ENCODE measurements around the gene C11orf54.
"Not testable (repeated sequence)": the region's sequence is repeated elsewhere in the genome, so short reads cannot be mapped to it uniquely, and the experiment has no call there.

Gene C11orf54

DNA sequence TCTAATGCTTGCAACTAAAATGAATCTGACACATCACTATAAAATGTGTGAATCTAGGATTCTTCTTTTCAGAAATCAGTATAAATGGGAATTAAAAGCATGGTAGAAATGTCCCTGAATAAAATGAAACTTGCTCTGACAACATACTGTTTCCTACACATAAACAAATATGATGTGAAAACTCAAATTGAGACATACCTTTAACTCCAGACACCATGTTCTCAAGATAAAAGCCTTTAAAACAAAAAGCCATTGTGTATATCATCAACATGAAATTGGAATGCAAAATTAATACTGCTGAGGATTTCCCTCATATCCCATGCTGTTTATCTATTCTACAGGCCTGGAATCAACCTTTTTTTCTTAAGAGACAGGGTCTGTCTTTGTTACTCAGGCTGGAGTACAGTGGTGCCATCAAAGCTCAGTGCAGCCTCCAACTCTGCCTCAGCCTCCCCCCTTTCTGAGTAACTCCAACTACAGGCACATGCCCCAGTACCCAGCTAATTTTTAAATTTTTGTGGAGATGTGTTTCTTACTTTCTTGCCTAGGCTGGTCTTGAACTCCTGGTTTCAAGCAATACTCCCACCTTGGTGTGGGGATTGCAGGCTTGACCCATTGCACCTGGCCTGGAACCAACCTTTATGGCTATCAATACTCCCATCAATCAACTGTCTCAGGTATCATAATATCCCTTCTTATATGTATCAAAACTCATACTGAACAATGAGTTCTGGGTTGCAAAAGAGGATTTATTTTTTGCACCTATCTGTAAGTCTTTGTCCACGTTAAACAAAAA, 6.8 kb upstream of the C11orf54 start:
- no peak for DNase-seq

GRCh38 chr11:93735627-93736026, 5.8 kb upstream of the C11orf54 start:
- DNase-seq = no peak

DNA sequence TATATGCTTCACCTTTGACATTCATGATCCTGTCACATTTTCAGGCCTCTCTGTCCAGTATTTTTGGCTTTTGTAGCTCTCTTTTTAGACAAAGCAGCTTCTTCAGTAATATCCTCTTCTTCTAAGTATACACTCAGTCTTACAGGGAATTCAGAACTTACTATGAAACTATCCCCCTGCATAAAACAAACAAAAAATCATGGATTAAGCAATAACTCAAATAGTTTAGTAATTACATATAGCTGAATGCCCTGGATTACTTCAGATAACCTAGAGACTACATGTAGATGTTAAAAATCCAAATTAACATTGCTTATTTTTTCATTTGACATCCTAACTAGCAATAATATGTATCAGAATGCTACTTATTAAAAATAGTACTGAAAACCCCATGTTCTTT, 5.3 kb upstream of the C11orf54 start:
- DNase-seq = no peak

- no peak for DNase-seq
Measured at GRCh38 chr11:93737904-93738612, 3.4 kb upstream of the C11orf54 start.

DNA sequence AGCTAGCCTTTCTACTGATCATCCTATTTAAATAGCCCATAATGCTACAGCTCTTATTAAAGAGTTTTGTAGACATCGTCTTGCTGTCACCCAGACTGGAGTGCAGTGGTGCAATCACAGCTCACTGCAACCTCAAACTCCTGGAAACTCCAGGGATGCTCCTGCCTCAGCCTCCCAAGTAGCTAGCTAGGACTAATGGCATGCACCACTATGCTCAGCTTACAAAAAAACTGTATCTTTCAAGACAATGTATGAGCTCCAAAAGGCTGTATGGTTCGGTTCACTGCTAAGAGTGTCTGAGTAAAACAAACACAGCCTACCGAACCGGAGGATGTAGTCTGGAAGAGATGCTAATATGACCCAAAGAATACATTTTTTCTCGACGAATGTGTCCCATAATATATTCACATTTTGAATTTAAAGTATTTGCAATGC, 2.8 kb upstream of the C11orf54 start:
- DNase-seq = no peak

DNA sequence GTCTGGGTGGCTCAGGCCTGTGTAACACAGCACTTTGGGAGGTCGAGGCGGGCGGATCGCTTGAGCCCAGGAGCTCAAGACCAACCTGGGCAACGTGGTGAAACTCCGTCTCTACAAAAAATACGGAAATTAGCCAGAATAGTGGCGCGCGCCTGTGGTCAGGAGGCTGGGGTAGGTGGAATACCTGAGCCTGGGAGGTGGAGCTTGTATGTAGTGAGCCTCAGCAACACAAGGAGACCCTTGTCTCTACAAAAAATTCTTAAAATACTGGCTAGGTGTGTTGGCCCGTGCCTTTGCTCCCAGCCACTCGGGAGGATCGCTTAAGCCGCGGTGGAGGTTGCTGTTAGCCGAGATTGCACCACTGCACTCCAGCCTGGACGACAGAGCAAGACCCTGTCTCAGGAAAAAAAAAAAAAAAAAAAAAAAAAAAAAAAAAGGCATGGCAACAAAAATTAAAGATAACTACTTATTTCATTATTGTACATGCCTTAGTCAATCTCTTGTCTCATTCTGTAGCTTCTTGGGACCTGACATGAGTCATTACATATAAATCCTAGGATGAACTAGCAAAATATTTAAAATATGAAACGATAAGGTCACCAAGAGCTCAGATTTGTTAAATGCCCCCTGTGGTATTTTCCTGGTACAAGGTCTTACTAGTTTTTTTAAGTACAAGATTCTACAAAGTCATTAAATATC, 1.3 kb upstream of the C11orf54 start:
- peak in 1 of 14 donors; percentile 4 for DNase-seq

GRCh38 chr11:93740730-93741093, 760 bp upstream of the C11orf54 start:
- DNase-seq = peak in 4 of 14 donors; percentile 55 to 58 (median 56)

DNA sequence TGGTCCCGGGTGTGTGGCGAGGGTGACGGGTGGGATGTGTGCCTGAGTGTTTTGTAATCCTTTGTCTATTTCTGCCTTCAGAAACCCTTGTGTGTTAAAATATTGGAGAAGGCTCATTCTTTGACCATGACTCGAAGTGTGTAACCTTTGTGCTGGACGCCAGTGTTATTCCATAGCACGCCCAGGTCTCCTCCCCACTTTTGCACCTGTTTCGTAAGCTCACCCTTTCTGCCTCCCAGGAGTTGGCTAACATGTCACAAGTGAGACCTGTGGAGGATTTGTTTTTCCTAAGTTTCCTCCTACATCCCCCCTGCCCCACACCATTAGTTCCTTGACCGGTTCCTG, 382 bp downstream of the C11orf54 start:
- peak in 1 of 14 donors; percentile 77 for DNase-seq

GRCh38 chr11:93743291-93743690, 1.8 kb downstream of the C11orf54 start:
- no peak for DNase-seq

DNA sequence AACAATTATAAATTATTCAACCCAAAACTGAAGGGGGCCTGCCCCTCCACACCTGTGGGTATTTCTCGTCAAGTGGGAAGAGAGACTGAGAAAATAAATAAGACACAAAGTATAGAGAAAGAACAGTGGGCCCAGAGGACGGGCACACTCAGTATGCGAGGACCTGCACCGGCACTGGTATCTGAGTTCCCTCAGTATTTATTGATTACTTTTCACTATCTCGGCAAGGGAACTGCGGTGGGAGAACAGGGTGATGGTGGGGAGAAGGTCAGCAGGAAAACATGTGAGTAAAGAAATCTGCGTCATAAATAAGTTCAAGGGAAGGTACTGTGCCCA, 3.2 kb downstream of the C11orf54 start:
- peak in 2 of 14 donors; percentile 36 to 37 for DNase-seq

- DNase-seq = peak in 3 of 14 donors; percentile 9 to 37 (median 36)
Measured at GRCh38 chr11:93745005-93745755, 3.7 kb downstream of the C11orf54 start.

GRCh38 chr11:93746101-93746500, 4.6 kb downstream of the C11orf54 start:
- no peak for DNase-seq

DNA sequence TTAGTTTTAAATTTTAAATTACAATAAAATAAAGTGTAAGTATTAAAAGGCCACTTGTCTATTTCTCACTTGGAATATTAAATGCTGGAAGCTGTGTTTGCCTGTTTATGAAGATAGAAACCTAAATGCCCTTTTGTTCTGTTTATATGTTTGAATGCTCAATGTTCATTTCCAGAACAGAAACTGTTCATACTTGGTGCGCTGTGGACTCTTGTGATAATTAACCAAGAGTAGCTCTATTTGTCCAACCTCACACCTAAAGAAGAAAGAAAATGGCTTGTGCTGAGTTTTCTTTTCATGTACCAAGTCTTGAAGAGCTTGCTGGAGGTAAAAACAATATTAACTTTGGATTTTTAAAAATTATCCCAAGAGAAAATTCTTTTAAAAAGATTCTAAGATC, 5.7 kb downstream of the C11orf54 start:
- no peak for DNase-seq

GRCh38 chr11:93751001-93751400, 9.5 kb downstream of the C11orf54 start:
- DNase-seq = no peak

GRCh38 chr11:93753241-93753640, 11.8 kb downstream of the C11orf54 start:
- no peak for DNase-seq

- no peak for DNase-seq
Measured at GRCh38 chr11:93756748-93757147, 15.3 kb downstream of the C11orf54 start.

- DNase-seq = no peak
Measured at GRCh38 chr11:93757301-93757700, 15.8 kb downstream of the C11orf54 start.

- no peak for DNase-seq
Measured at GRCh38 chr11:93757924-93758865, 16.7 kb downstream of the C11orf54 start.

DNA sequence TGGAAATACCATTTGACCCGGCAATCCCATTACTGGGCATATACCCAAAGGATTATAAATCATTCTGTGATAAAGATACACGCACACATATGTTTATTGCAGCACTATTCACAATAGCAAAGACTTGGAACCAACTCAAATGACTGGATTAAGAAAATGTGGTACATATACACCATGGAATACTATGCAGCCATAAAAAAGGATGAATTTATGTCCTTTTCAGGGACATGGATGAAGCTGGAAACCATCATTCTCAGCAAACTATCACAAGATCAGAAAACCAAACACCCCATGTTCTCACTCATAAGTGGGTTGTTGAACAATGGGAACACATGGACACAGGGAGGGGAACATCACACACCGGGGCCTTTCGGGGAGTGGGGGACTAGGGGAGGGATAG, 17.7 kb downstream of the C11orf54 start:
- not testable (repeated sequence) for DNase-seq

GRCh38 chr11:93761910-93762309, 20.4 kb downstream of the C11orf54 start:
- DNase-seq = no peak

DNA sequence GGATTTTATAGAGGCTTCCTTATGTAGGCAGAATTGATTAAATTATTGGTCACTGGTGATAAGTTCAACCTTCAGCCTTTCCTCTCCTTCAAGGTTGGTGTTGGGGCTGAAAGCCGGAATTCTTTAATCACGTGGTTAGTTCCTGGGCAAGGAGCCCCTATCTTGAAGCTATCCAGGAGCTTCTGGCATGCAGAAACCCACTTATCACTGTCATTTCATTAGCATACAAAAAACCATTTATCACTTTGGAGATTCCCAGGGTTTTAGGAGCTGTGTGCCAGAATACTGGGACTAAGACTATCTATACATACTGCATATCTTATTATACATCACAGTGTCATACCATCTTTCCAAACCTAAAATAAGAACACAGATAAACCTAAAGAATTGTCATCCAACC, 24.1 kb downstream of the C11orf54 start:
- no peak for DNase-seq

DNA sequence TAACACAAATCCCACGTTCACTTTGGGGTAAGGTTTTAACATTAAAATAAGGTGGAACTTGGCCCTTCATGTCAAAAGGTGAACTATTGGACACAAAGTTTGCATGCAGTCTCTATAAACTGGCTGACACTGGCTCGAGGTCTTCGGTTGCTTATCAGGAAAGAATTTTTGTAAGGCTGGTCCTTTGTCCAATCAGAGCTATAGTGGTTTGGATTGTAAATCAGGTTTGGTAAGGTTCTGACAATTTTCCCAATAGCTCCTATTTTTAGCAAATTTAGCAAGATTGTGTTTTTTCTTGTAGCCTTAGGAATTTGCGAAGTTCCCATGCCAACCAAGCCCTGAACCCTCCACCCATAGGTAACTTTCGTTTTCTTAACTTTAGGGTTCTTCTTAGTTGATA, 25.0 kb downstream of the C11orf54 start:
- DNase-seq = no peak
